Esophagus squamous epithelium (tissue), 4 donors: Measurements from ENCODE around the gene LRIG1.

Experiments
- POLR2A ChIP-seq, 4 donors: fragments of 450-650 bp; IDR thresholded peaks; one replicate each; pipeline ENCODE4 v1.6.1; 2017; ENCODE audit warnings: antibody characterized with exemption in 4 of 4, mild to moderate bottlenecking in 4 of 4, moderate library complexity in 3 of 4
- TF ChIP-seq, protein P1 (sequence below), 6 experiments: fragments of 450-650 bp in 4 of 6; fragments of 200-600 bp in 2 of 6; sonication (generic) in 2 of 6; IDR thresholded peaks; one replicate each; pipeline ENCODE4 v1.5.1; 2016 to 2019; ENCODE audit warnings: antibody characterized with exemption in 6 of 6, mild to moderate bottlenecking in 4 of 6, moderate library complexity in 4 of 6

DNA sequence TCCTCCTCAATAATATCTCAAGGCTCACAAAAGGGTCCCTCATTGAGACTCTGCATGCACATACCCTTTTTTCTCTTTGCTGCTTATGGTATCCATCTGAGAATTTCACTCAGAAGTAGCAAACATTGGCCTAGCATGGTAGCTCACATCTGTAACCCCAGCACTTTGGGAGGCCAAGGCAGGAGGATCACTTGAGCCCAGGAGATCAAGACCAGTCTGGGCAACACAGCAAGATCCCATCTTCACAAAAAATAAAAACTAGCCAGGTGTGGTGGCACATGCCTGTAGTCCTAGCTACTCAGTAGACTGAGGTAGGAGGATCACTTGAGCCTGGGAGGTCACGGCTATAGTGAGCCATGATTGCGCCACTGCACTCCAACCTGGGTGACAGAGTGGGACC is 11.7 kb downstream of the LRIG1 start:
- TF ChIP-seq, protein P1, sequence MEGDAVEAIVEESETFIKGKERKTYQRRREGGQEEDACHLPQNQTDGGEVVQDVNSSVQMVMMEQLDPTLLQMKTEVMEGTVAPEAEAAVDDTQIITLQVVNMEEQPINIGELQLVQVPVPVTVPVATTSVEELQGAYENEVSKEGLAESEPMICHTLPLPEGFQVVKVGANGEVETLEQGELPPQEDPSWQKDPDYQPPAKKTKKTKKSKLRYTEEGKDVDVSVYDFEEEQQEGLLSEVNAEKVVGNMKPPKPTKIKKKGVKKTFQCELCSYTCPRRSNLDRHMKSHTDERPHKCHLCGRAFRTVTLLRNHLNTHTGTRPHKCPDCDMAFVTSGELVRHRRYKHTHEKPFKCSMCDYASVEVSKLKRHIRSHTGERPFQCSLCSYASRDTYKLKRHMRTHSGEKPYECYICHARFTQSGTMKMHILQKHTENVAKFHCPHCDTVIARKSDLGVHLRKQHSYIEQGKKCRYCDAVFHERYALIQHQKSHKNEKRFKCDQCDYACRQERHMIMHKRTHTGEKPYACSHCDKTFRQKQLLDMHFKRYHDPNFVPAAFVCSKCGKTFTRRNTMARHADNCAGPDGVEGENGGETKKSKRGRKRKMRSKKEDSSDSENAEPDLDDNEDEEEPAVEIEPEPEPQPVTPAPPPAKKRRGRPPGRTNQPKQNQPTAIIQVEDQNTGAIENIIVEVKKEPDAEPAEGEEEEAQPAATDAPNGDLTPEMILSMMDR (IDR thresholded peaks at IDR 0.05), result no peak
- no peak for TF ChIP-seq POLR2A (IDR thresholded peaks at IDR 0.05)
